ENCODE data around the gene UIMC1.
"Not testable (repeated sequence)": the region's sequence is repeated elsewhere in the genome, so short reads cannot be mapped to it uniquely, and the experiment has no call there.

The UIMC1 gene

GRCh38 chr5:177006265-177006972 lies at the start of gene UIMC1:
UIMC1 (minus strand) TSS chr5:177006779; CDS start chr5:176982615, 24,164 bp downstream.
- DNase-seq (ENCODE audit: low spot score): peak; percentile 92

GRCh38 chr5:177049285-177049684 lies 42.7 kb upstream of the UIMC1 start:
- no peak for DNase-seq (ENCODE audit: low spot score)

GRCh38 chr5:177048531-177048930 lies 42.0 kb upstream of the UIMC1 start:
- not testable (repeated sequence) for DNase-seq (ENCODE audit: low spot score)

- DNase-seq (ENCODE audit: low spot score): no peak
Observed at GRCh38 chr5:177045631-177046030, 39.1 kb upstream of the UIMC1 start.

- DNase-seq (ENCODE audit: low spot score): no peak
Observed at GRCh38 chr5:177044641-177045040, 38.1 kb upstream of the UIMC1 start.

- no peak for DNase-seq (ENCODE audit: low spot score)
Observed at GRCh38 chr5:177043958-177044357, 37.4 kb upstream of the UIMC1 start.

GRCh38 chr5:177043114-177043513 lies 36.5 kb upstream of the UIMC1 start:
- no peak for DNase-seq (ENCODE audit: low spot score)

- no peak for DNase-seq (ENCODE audit: low spot score)
Observed at GRCh38 chr5:177041936-177042335, 35.4 kb upstream of the UIMC1 start.

- DNase-seq (ENCODE audit: low spot score): no peak
Observed at GRCh38 chr5:177040814-177041420, 34.3 kb upstream of the UIMC1 start.

GRCh38 chr5:177036921-177037320 lies 30.3 kb upstream of the UIMC1 start:
- DNase-seq (ENCODE audit: low spot score): no peak

- no peak for DNase-seq (ENCODE audit: low spot score)
Observed at GRCh38 chr5:177036443-177036842, 29.9 kb upstream of the UIMC1 start.

- no peak for DNase-seq (ENCODE audit: low spot score)
Observed at GRCh38 chr5:177035976-177036375, 29.4 kb upstream of the UIMC1 start.

- no peak for DNase-seq (ENCODE audit: low spot score)
Observed at GRCh38 chr5:177029498-177029897, 22.9 kb upstream of the UIMC1 start.

- DNase-seq (ENCODE audit: low spot score): no peak
Observed at GRCh38 chr5:177027665-177028064, 21.1 kb upstream of the UIMC1 start.

GRCh38 chr5:177025101-177025601 lies 18.6 kb upstream of the UIMC1 start:
- no peak for DNase-seq (ENCODE audit: low spot score)

- no peak for DNase-seq (ENCODE audit: low spot score)
Observed at GRCh38 chr5:177024559-177024958, 18.0 kb upstream of the UIMC1 start.

- DNase-seq (ENCODE audit: low spot score): no peak
Observed at GRCh38 chr5:177023303-177023664, 16.7 kb upstream of the UIMC1 start.

GRCh38 chr5:177022386-177023302 lies 16.1 kb upstream of the UIMC1 start, which contains the start of gene ZNF346:
ZNF346 (plus strand) TSS chr5:177022696; CDS start chr5:177022739, 43 bp downstream.
- peak; percentile 94 for DNase-seq (ENCODE audit: low spot score)

- no peak for DNase-seq (ENCODE audit: low spot score)
Observed at GRCh38 chr5:177020033-177020432, 13.5 kb upstream of the UIMC1 start.

- DNase-seq (ENCODE audit: low spot score): no peak
Observed at GRCh38 chr5:177018341-177018740, 11.8 kb upstream of the UIMC1 start.

- no peak for DNase-seq (ENCODE audit: low spot score)
Observed at GRCh38 chr5:177015156-177015555, 8.6 kb upstream of the UIMC1 start.

- DNase-seq (ENCODE audit: low spot score): no peak
Observed at GRCh38 chr5:177010153-177010552, 3.6 kb upstream of the UIMC1 start.

- DNase-seq (ENCODE audit: low spot score): no peak
Observed at GRCh38 chr5:177008716-177009115, 2.1 kb upstream of the UIMC1 start.

All from activated CD4-positive, alpha-beta T cell treated with anti-CD3 and anti-CD28 coated beads, Interleukin-2, Interleukin-4, amounts not matched to agents 100 ng/mL and 50 ng/mL, durations not matched to agents 16 hours and 8 hours (primary cell).